ENCODE results near the gene ASB2.

The ASB2 gene

DNA sequence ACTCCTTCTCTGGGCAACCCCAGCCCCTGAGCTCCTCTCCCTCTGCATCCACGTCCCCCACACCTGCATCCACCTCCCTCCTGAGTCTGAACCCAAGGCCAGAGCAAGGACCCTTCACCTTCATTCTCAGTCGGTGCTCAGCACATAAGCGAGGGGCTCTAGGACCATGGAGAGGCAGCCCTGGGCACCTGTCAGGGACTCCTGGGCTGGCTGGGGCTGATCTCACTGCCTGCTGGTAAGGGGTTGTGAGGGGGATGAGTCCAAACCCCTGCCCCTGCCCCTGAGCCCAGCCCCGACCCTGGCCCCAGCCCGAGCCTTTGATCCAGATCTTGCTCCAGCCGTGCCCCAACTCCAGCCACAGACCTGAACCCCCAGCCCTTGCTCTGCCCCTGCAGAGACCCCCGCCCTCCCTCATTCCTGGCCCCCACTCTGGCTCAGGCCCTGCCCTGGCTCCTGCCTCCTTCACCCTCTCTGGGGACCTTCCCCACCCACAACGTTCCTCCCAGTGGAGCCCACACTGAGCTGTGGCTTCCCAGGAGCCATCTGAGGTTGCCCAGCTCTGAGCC lies 19.8 kb upstream of the ASB2 start (continued):
- TF ChIP-seq, protein P1, sequence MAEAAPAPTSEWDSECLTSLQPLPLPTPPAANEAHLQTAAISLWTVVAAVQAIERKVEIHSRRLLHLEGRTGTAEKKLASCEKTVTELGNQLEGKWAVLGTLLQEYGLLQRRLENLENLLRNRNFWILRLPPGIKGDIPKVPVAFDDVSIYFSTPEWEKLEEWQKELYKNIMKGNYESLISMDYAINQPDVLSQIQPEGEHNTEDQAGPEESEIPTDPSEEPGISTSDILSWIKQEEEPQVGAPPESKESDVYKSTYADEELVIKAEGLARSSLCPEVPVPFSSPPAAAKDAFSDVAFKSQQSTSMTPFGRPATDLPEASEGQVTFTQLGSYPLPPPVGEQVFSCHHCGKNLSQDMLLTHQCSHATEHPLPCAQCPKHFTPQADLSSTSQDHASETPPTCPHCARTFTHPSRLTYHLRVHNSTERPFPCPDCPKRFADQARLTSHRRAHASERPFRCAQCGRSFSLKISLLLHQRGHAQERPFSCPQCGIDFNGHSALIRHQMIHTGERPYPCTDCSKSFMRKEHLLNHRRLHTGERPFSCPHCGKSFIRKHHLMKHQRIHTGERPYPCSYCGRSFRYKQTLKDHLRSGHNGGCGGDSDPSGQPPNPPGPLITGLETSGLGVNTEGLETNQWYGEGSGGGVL (tag by site-specific recombination; IDR thresholded peaks at IDR 0.05), result no peak
- TF ChIP-seq HIC1 (tag by site-specific recombination; IDR thresholded peaks at IDR 0.05) (no peak), ZNF76 (tag by site-specific recombination; IDR thresholded peaks at IDR 0.05; ENCODE audit: borderline replicate concordance, low read depth) (no peak), ZNF488 (tag by site-specific recombination; IDR thresholded peaks at IDR 0.05) (no peak), ZNF274 (IDR thresholded peaks at IDR 0.05; ENCODE audit: low read length) (no peak), ZNF274 (tag by site-specific recombination; IDR thresholded peaks at IDR 0.05; ENCODE audit: borderline replicate concordance) (no peak), ZNF776 (tag by site-specific recombination; IDR thresholded peaks at IDR 0.05; ENCODE audit: borderline replicate concordance) (no peak), ZNF354C (tag by site-specific recombination; IDR thresholded peaks at IDR 0.05; ENCODE audit: borderline replicate concordance, low read depth) (no peak), ZNF561 (tag by site-specific recombination; IDR thresholded peaks at IDR 0.05; ENCODE audit: borderline replicate concordance) (no peak), ZNF302 (tag by site-specific recombination; IDR thresholded peaks at IDR 0.05; ENCODE audit: low read depth) (no peak), ZNF324 (tag by site-specific recombination; IDR thresholded peaks at IDR 0.05) (no peak), ZNF654 (tag by site-specific recombination; IDR thresholded peaks at IDR 0.05; ENCODE audit: low read depth) (no peak), ZNF530 (tag by site-specific recombination; IDR thresholded peaks at IDR 0.05; ENCODE audit: low read depth) (no peak), ZNF639 (tag by site-specific recombination; IDR thresholded peaks at IDR 0.05) (no peak)
- TF ChIP-seq, protein P2, sequence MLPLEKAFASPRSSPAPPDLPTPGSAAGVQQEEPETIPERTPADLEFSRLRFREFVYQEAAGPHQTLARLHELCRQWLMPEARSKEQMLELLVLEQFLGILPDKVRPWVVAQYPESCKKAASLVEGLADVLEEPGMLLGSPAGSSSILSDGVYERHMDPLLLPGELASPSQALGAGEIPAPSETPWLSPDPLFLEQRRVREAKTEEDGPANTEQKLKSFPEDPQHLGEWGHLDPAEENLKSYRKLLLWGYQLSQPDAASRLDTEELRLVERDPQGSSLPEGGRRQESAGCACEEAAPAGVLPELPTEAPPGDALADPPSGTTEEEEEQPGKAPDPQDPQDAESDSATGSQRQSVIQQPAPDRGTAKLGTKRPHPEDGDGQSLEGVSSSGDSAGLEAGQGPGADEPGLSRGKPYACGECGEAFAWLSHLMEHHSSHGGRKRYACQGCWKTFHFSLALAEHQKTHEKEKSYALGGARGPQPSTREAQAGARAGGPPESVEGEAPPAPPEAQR (tag by site-specific recombination; IDR thresholded peaks at IDR 0.05), result no peak
- TF ChIP-seq, protein P3, sequence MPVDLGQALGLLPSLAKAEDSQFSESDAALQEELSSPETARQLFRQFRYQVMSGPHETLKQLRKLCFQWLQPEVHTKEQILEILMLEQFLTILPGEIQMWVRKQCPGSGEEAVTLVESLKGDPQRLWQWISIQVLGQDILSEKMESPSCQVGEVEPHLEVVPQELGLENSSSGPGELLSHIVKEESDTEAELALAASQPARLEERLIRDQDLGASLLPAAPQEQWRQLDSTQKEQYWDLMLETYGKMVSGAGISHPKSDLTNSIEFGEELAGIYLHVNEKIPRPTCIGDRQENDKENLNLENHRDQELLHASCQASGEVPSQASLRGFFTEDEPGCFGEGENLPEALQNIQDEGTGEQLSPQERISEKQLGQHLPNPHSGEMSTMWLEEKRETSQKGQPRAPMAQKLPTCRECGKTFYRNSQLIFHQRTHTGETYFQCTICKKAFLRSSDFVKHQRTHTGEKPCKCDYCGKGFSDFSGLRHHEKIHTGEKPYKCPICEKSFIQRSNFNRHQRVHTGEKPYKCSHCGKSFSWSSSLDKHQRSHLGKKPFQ (tag by site-specific recombination; IDR thresholded peaks at IDR 0.05), result no peak
- TF ChIP-seq, protein P4, sequence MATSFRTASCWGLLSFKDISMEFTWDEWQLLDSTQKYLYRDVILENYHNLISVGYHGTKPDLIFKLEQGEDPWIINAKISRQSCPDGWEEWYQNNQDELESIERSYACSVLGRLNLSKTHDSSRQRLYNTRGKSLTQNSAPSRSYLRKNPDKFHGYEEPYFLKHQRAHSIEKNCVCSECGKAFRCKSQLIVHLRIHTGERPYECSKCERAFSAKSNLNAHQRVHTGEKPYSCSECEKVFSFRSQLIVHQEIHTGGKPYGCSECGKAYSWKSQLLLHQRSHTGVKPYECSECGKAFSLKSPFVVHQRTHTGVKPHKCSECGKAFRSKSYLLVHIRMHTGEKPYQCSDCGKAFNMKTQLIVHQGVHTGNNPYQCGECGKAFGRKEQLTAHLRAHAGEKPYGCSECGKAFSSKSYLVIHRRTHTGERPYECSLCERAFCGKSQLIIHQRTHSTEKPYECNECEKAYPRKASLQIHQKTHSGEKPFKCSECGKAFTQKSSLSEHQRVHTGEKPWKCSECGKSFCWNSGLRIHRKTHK (tag by site-specific recombination; IDR thresholded peaks at IDR 0.05), result no peak
- TF ChIP-seq, protein P5, sequence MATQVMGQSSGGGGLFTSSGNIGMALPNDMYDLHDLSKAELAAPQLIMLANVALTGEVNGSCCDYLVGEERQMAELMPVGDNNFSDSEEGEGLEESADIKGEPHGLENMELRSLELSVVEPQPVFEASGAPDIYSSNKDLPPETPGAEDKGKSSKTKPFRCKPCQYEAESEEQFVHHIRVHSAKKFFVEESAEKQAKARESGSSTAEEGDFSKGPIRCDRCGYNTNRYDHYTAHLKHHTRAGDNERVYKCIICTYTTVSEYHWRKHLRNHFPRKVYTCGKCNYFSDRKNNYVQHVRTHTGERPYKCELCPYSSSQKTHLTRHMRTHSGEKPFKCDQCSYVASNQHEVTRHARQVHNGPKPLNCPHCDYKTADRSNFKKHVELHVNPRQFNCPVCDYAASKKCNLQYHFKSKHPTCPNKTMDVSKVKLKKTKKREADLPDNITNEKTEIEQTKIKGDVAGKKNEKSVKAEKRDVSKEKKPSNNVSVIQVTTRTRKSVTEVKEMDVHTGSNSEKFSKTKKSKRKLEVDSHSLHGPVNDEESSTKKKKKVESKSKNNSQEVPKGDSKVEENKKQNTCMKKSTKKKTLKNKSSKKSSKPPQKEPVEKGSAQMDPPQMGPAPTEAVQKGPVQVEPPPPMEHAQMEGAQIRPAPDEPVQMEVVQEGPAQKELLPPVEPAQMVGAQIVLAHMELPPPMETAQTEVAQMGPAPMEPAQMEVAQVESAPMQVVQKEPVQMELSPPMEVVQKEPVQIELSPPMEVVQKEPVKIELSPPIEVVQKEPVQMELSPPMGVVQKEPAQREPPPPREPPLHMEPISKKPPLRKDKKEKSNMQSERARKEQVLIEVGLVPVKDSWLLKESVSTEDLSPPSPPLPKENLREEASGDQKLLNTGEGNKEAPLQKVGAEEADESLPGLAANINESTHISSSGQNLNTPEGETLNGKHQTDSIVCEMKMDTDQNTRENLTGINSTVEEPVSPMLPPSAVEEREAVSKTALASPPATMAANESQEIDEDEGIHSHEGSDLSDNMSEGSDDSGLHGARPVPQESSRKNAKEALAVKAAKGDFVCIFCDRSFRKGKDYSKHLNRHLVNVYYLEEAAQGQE (tag by site-specific recombination; IDR thresholded peaks at IDR 0.05), result no peak

Measured in HEK293 (cell line).